Stimulated activated CD4-positive, alpha-beta T cell treated with anti-CD3 and anti-CD28 coated beads, Interleukin-12 subunit alpha, Interleukin-12 subunit beta, amount 100 ng/mL, for 24 hours (primary cell): ENCODE data around the gene DICER1.

ENCODE experiments used
- DNase-seq, 2 experiments: peaks; one replicate each; pipeline ENCODE4 v3.0.0-alpha.2; 2020; ENCODE audit warnings: low read depth in 2 of 2

The DICER1 gene

GRCh38 chr14:95061317-95062093 lies 95.8 kb downstream of the DICER1 start:
- DNase-seq, result no peak

DNA sequence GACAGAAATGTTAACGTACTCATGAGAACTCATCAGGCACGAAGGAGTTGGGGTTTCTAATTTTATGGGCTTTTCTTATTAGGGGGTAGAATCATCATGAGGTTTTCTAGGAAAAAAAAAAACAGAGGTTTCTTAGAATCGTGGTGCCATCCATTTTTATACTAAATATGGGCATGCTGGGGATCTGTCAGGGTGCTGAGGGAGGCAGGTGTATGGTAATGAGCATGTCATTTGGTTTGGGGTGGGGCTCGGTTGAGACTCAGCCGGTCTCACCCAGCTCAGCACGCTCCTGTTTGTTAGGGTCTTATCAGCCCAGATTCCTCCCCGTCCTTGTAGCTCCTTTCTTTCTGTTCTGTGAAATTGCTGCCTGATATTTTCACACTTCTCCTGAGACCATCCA lies 98.2 kb downstream of the DICER1 start:
- no peak for DNase-seq

GRCh38 chr14:95058491-95058890 lies 98.8 kb downstream of the DICER1 start:
- DNase-seq, result no peak

DNA sequence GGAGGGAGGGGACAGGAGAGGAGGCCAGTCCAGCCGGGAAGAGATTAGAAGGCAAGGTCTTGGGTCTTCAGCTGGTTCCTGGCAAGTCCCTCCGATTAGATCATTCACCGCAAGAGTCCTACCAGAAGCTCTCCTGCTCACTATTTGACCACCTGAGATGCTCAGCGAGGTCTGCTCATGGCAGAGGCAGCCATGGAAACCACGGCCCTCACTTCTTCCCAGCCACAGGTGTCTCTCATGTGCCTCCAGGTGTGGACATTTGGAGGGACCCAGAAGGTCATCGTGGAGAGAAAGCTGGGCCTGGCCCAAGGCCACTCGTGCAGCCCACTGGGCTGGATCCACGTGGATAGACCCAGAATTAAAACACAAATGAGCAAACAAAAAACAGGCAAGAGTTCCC lies 99.5 kb downstream of the DICER1 start:
- DNase-seq, result no peak

GRCh38 chr14:95057147-95057546 lies 100.2 kb downstream of the DICER1 start:
- no peak for DNase-seq

DNA sequence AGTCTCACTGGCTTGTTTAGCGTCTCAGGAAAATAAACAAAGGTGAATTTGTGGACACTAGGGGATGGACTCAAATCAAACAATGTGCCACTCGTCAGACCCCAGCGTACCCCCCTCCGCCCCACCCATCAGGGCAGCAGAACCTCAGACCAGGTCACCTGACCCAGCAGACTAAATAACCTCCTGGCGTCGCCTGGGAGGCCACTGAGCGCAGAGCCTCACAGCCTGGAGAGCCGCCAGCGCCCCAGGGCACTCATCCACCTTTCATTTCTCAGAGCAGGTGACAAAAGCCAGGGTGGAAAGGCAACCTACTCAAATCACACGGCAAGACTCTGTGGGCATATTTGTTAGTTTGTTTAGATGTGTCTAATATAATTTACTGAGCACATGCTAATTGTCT lies 100.9 kb downstream of the DICER1 start:
- no peak for DNase-seq

GRCh38 chr14:95055318-95055717 lies 102.0 kb downstream of the DICER1 start:
- no peak for DNase-seq

DNA sequence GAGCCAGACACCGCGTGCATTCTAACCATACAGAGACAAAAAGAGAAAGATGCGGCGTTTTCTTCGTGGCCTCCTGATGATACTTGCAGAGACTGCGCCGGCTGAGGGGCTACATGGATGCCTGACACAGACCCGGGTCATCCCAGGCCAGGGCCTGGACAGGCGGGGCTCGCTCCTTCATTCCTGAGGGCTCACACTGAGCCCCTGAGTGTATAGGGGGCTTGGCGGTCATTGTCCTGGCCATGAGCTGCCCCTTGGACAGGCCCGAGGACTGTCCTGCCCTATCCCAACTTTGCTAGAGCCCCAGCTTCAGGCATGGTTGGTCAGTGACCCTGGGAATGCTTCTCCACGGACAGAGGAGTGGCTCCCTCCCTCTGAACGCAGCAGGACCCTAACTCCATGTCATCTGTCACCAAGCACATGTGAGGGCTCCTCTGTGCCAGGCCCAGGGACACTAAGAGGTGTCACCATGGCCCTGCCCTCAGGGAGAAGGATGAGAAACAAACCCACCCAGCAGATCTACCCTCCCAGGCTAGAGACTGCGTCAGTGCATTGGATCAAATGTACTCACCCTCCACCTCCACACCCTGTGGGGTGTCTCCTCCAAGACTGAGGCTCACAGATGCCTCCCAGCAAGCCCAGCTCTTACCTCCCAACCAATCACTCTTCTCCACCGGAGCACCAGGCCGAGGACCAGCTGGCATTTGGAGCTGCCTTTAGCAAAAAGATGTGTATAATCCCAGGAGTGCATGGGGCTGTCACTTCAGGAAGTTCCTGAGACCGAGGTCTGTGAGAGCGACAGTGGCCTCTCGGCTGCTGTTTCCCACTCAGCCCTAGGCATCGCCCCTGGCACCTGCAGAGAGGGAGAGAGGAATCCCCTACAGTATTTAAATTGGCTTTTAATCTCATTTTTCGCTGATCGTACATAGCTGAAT lies 102.7 kb downstream of the DICER1 start:
- DNase-seq, result no peak

GRCh38 chr14:95052016-95052585 lies 105.2 kb downstream of the DICER1 start:
- DNase-seq, result no peak

GRCh38 chr14:95049952-95050351 lies 107.4 kb downstream of the DICER1 start:
- no peak for DNase-seq

DNA sequence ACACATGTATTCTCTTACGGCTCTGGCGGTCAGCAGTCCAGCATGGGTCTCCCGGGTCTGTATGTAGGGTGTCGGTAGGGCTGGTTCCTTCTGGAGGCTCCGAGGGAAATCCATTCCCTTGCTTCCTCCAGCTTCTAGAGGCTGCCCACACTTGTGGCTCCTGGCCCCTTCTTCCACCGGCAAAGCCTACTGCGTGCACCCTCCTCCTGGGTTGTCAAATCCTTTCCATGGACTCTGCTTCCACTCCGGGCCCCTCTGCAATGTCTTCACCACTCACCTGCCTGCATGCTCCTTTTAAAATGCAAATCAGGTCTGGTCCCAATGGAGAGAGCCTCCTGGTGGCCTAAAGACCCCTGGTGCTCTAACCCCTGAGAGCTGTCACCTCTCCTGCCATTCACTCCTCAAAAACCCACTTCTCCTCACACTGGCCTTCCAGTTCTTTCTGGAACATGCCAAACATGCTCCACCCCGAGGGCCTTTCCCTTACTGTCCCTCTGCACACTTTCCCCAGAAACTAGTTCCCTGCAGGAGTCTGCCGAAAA lies 108.5 kb downstream of the DICER1 start:
- DNase-seq, result no peak

GRCh38 chr14:95047754-95048153 lies 109.6 kb downstream of the DICER1 start:
- DNase-seq, result no peak

DNA sequence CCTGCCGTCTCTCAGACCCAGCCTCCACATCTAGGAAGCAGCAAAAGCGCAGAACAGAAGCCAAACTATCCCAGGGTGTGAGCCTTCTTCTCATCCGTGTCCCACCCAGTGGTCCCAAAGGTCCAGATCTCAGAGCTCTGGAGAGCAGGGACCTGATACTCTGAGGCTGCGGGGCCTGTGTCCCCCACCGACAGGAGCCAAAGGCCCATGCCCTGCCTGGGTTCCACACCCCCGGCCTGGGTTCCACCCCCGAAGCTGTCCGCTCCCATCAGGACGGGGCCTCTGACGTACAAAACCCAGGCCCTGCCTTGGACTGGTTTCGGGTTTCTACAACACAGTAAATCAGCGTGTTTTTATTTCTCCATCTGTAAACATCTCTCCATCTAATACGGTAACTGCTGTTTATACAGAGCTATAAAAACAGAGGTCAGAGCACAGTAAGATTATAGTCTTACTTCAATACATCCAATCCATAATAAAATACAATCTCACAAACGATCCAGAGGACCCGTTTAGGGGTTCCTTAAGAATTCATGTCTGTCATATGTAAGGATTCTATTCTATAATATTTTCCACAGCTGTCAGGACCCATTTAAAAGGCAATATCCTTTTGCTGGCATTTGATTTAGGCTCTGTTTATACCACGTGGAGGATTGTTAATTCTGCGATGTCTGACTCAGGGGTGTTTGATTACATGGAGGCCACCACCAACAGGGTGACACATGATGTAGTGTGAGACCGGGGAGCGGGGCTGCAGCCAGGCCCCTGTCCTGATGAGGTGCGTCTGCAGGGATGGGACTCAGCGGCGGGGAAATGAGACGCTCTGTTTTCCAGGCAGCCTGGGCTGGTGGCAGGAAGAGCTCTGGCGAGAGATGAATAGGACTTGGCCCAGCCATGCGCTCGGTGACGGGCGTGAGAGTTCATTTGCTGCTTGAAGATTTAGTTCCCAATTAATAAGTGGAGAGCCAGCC lies 110.3 kb downstream of the DICER1 start:
- no peak for DNase-seq

- no peak for DNase-seq
Measured at GRCh38 chr14:95045836-95046430, 111.4 kb downstream of the DICER1 start.

DNA sequence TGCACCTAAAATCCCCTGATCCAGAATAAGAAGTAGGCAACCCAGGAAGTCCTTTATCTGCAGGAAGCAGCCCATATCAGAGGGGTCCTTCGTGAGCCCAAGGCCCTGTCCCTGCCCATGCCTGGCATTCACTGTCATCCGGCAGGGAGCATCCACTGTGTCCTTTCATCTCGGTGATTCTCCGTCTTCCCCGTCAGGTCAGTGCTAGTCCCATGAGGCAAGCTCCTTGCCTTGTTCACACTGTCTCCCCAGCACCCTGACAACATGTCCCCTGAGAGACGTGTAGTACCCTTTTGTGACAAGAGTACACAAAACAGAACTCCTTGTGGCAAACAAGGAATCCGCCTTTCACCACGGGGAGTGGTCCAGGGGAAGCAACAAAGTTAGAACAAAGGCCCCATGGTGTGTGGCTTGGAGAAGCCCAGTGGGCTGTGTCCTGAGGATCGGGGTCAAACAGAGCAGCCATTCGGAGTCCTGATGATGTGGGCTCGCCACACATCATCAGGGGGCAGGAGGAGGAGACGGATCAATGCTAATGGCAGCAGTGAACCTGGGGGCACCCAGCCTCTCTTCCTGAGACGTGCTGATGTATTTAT lies 112.1 kb downstream of the DICER1 start:
- no peak for DNase-seq

DNA sequence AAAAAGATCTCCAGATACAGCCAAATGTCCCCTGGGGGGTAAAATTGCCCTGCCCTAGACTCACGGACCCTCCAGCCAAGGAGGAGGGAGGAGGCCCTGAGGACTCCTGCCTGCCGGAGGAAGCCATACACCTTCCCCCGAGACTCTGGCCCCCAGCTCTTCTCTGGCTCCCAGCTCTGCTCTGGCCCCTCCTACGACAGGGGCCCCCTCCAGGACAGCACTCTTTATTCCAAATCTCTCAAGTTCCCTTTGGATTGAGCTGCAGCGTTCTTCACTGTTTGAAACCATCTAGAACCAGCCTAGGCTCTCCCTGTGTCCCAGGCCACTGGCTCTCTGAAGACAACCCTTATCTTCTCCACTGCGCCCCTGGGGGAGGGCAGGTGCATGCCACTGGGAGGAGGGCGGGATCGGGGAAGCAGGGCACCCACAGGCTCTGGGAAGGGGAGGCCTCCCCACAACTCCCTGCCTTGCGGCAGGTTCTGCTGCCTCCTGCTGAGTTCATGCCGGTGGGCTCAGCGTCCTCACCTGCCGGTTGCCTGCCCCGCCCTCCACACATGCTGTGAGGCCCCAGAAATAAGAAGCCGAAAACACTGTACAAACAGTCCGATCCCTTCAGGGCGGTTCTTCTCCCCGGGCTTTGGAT lies 112.7 kb downstream of the DICER1 start:
- no peak for DNase-seq

DNA sequence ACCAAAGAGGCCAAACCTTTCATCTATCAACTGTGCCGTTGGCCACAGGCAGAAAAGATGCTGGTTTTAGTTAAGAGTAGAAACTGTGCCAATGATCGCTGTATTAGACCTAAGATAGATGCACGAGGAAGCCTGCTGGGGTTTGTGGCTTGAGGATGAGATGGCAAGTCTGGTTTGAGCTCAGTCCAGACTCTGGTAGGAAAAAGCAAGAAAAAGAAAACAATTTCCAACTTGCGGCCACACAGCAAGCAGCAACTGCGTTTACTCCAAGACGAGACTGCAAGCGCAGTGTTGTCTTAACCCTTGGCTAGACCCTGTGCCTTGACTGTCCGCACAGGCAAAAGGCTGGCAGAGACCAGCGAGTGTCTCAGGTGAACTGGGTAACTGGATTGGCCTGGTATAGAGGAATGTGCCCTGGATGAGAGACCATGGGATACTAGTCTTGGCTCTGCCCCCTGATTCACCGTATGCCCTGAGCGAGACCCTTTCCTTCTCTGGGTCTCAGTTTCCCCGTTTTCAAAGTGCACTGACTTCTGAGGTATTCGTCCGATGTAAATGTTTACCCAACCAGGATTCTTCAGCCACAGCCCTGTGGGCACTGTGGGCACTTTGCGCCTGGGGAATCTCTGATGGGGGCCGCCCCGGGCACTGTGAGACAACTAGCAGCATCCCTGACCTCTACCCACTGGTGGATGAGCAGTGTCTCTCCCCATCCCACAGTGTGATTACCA lies 113.4 kb downstream of the DICER1 start:
- no peak for DNase-seq

- DNase-seq, result no peak
Measured at GRCh38 chr14:95043314-95043713, 114.0 kb downstream of the DICER1 start.

- DNase-seq, result no peak
Measured at GRCh38 chr14:95041477-95042020, 115.8 kb downstream of the DICER1 start.
